Karpas-422 (cell line): ENCODE results near the gene PRDM16. TPM values are rescaled to one million over a fixed set of nuclear protein-coding genes. Genes with fewer than 3 reads are reported as not detected.

Experiments used
- DNase-seq: peaks from one replicate; pipeline ENCODE4 v3.0.0-alpha.2; 2015
- H2AFZ ChIP-seq: fragments of 200-600 bp; sonication (generic); 2 replicates; pipeline ENCODE4 v1.6.1; 2014; ENCODE audit warnings: antibody characterized with exemption, low read length, mixed read lengths
- H3K27ac ChIP-seq: fragments of 200-600 bp; sonication (generic); 2 replicates; pipeline ENCODE4 v1.5.1; 2014; ENCODE audit warnings: mild to moderate bottlenecking, low read length, moderate library complexity
- H3K27me3 ChIP-seq: fragments of 200-600 bp; sonication (generic); 2 replicates; pipeline ENCODE4 v1.6.1; 2014; ENCODE audit warnings: low read length, mixed read lengths
- H3K36me3 ChIP-seq: fragments of 200-600 bp; sonication (generic); 2 replicates; pipeline ENCODE4 v1.6.1; 2014; ENCODE audit warnings: low read length, mixed read lengths; ENCODE audit not compliant: insufficient read depth
- H3K4me1 ChIP-seq: fragments of 200-600 bp; sonication (generic); 2 replicates; pipeline ENCODE4 v1.6.1; 2014; ENCODE audit warnings: mild to moderate bottlenecking, low read length, mixed read lengths
- H3K4me2 ChIP-seq: fragments of 200-600 bp; sonication (generic); 2 replicates; pipeline ENCODE4 v1.6.1; 2014; ENCODE audit warnings: low read length, low read depth, mild to moderate bottlenecking; ENCODE audit not compliant: poor library complexity, severe bottlenecking
- H3K4me3 ChIP-seq: fragments of 200-600 bp; sonication (generic); 2 replicates; pipeline ENCODE4 v1.5.1; 2014; ENCODE audit warnings: mild to moderate bottlenecking, antibody characterized with exemption, low read length, mixed read lengths
- H3K79me2 ChIP-seq: fragments of 200-600 bp; sonication (generic); 2 replicates; pipeline ENCODE4 v1.6.1; 2014; ENCODE audit warnings: mild to moderate bottlenecking, low read length, mixed read lengths
- H3K9ac ChIP-seq: fragments of 200-600 bp; sonication (generic); 2 replicates; pipeline ENCODE4 v1.6.0; 2014; ENCODE audit warnings: low read length
- H3K9me2 ChIP-seq: fragments of 200-600 bp; sonication (generic), shearing (Covaris generic); replicated peaks from 2 replicates; pipeline ENCODE4 v1.6.0; 2014; ENCODE audit warnings: mild to moderate bottlenecking, low read length, moderate library complexity; ENCODE audit not compliant: insufficient read depth
- H3K9me3 ChIP-seq: fragments of 300-700, 200-600 bp; sonication (generic); 2 replicates; pipeline ENCODE4 v1.6.1; 2014; ENCODE audit warnings: low read length, mixed read lengths
- H4K20me1 ChIP-seq: fragments of 200-600 bp; sonication (generic); 2 replicates; pipeline ENCODE4 v1.6.1; 2014; ENCODE audit warnings: mild to moderate bottlenecking, antibody characterized with exemption, low read length, low read depth; ENCODE audit not compliant: insufficient read depth
- total RNA-seq: library from RNA; depleted of rRNA; stranded (reverse); fragments of >200 nt; shearing (Covaris generic); gene quantifications from 2 replicates; pipeline ENCODE4 v1.2.3, GENCODE V29; 2014; ENCODE audit warnings: low replicate concordance

PRDM16 gene
- total RNA-seq, 1 experiment from 2014 or later, result not detected

GRCh38 chr1:3187415-3188149 is 118.6 kb downstream of the PRDM16 start:
- Histone ChIP-seq H3K36me3 (no peaks in the 10 kb centered on the region), H4K20me1 (no peaks in the 10 kb centered on the region), H3K27ac (no peak overlapping the region), H2AFZ (no peak overlapping the region), H3K4me1 (no peaks in the 10 kb centered on the region), H3K79me2 (no peaks in the 10 kb centered on the region), H3K9ac (no peak overlapping the region), H3K4me3 (no peak overlapping the region), H3K4me2 (no peak overlapping the region), H3K9me3 (peaks cover under 1% of the 10 kb centered on the region; the same call in 1 of the 2 replicates), H3K27me3 (no peaks in the 10 kb centered on the region), H3K9me2 (no peaks in the 10 kb centered on the region)
- no peak for DNase-seq

GRCh38 chr1:3188150-3188971 is 119.4 kb downstream of the PRDM16 start:
- H3K36me3 ChIP-seq, result no peaks in the 10 kb centered on the region
- H3K4me2 ChIP-seq, result no peak overlapping the region
- no peak overlapping the region for H3K4me3 ChIP-seq
- H3K9me3 ChIP-seq, result no peaks in the 10 kb centered on the region; the same call in 1 of the 2 replicates
- H3K4me1 ChIP-seq, result no peaks in the 10 kb centered on the region
- H2AFZ ChIP-seq, result no peak overlapping the region
- no peak for DNase-seq
- H3K9ac ChIP-seq, result no peak overlapping the region
- H3K27me3 ChIP-seq, result no peaks in the 10 kb centered on the region
- no peak overlapping the region for H3K27ac ChIP-seq
- no peaks in the 10 kb centered on the region for H3K79me2 ChIP-seq
- no peaks in the 10 kb centered on the region for H3K9me2 ChIP-seq
- no peaks in the 10 kb centered on the region for H4K20me1 ChIP-seq

- Histone ChIP-seq H3K9me2 (no peaks in the 10 kb centered on the region), H4K20me1 (no peaks in the 10 kb centered on the region), H3K27me3 (no peaks in the 10 kb centered on the region), H3K27ac (no peak overlapping the region), H3K9ac (no peak overlapping the region), H3K4me2 (no peak overlapping the region), H3K36me3 (no peaks in the 10 kb centered on the region), H3K4me3 (no peak overlapping the region), H3K4me1 (no peaks in the 10 kb centered on the region), H2AFZ (no peak overlapping the region), H3K9me3 (no peaks in the 10 kb centered on the region), H3K79me2 (no peaks in the 10 kb centered on the region)
- DNase-seq, result no peak
Observed at GRCh38 chr1:3190256-3191041, 121.4 kb downstream of the PRDM16 start.

- Histone ChIP-seq H2AFZ (no peak overlapping the region), H3K4me2 (no peak overlapping the region), H3K4me1 (no peaks in the 10 kb centered on the region), H3K79me2 (no peaks in the 10 kb centered on the region), H3K27ac (no peak overlapping the region), H3K4me3 (no peak overlapping the region), H3K27me3 (no peaks in the 10 kb centered on the region), H3K9me3 (no peaks in the 10 kb centered on the region), H3K9ac (no peak overlapping the region), H3K9me2 (no peaks in the 10 kb centered on the region), H3K36me3 (no peaks in the 10 kb centered on the region), H4K20me1 (no peaks in the 10 kb centered on the region)
- DNase-seq, result no peak
Observed at GRCh38 chr1:3192361-3192760, 123.4 kb downstream of the PRDM16 start.

- DNase-seq, result no peak
- Histone ChIP-seq H3K27me3 (no peaks in the 10 kb centered on the region), H3K4me2 (no peak overlapping the region), H3K4me1 (no peaks in the 10 kb centered on the region), H3K27ac (no peak overlapping the region), H3K9ac (no peak overlapping the region), H4K20me1 (no peaks in the 10 kb centered on the region), H2AFZ (no peak overlapping the region), H3K36me3 (no peaks in the 10 kb centered on the region), H3K4me3 (no peak overlapping the region), H3K9me2 (no peaks in the 10 kb centered on the region), H3K79me2 (no peaks in the 10 kb centered on the region), H3K9me3 (no peaks in the 10 kb centered on the region)
Observed at GRCh38 chr1:3192825-3193224, 123.8 kb downstream of the PRDM16 start.

GRCh38 chr1:3193811-3194210 is 124.8 kb downstream of the PRDM16 start:
- Histone ChIP-seq H3K4me1 (no peaks in the 10 kb centered on the region), H3K9me2 (no peaks in the 10 kb centered on the region), H2AFZ (no peak overlapping the region), H3K4me2 (no peak overlapping the region), H3K36me3 (no peaks in the 10 kb centered on the region), H3K9ac (no peak overlapping the region), H3K27ac (no peak overlapping the region), H3K4me3 (no peak overlapping the region), H4K20me1 (no peaks in the 10 kb centered on the region), H3K79me2 (no peaks in the 10 kb centered on the region), H3K27me3 (no peaks in the 10 kb centered on the region), H3K9me3 (no peaks in the 10 kb centered on the region)
- no peak for DNase-seq

GRCh38 chr1:3194760-3195479 is 125.9 kb downstream of the PRDM16 start:
- Histone ChIP-seq H3K9me3 (no peaks in the 10 kb centered on the region), H3K36me3 (no peaks in the 10 kb centered on the region), H3K4me3 (no peak overlapping the region), H2AFZ (no peak overlapping the region), H4K20me1 (no peaks in the 10 kb centered on the region), H3K9ac (no peak overlapping the region), H3K79me2 (no peaks in the 10 kb centered on the region), H3K4me1 (no peaks in the 10 kb centered on the region), H3K4me2 (no peak overlapping the region), H3K27ac (no peak overlapping the region), H3K27me3 (no peaks in the 10 kb centered on the region), H3K9me2 (no peaks in the 10 kb centered on the region)
- DNase-seq, result no peak
